ENCODE results near the gene MLXIPL. TPM values are rescaled to one million over a fixed set of nuclear protein-coding genes. Genes with fewer than 3 reads are reported as not detected.
"Not testable (repeated sequence)": the region's sequence is repeated elsewhere in the genome, so short reads cannot be mapped to it uniquely, and the experiment has no call there.

The MLXIPL gene
- total RNA-seq, 2 experiments from 2014 or later, result not detected

GRCh38 chr7:73621168-73622063, 2.9 kb downstream of the MLXIPL start:
- Mint-ChIP-seq H3K9me3 (no peaks in the 10 kb centered on the region), H3K4me1 (ENCODE audit: low read depth) (peaks cover 7% of the 10 kb centered on the region), H3K27me3 (peaks cover 34% of the 10 kb centered on the region), H3K27ac (no peak overlapping the region), H3K36me3 (ENCODE audit: low read depth) (no peaks in the 10 kb centered on the region), H3K4me3 (no peak overlapping the region)
- ChIA-PET CTCF (interaction anchor here (1.0 to 8.6 kb wide), 5 partner anchors 8 to 113 kb away, joined by 3 to 50 read pairs (median 7); no protein-coding TSS in a partner anchor), POLR2A (no interaction called here)
- intact Hi-C loops (cut with micrococcal nuclease), result no loop called here
- ATAC-seq, result no peak
- no peak for DNase-seq
- TF ChIP-seq CTCF (IDR thresholded peaks at IDR 0.05), result no peak

GRCh38 chr7:73619394-73619793, 4.9 kb downstream of the MLXIPL start:
- H3K9me3 Mint-ChIP-seq; H3K27ac Mint-ChIP-seq; H3K4me1 Mint-ChIP-seq (ENCODE audit: low read depth); POLR2A ChIA-PET; ATAC-seq; H3K4me3 Mint-ChIP-seq; H3K36me3 Mint-ChIP-seq (ENCODE audit: low read depth); intact Hi-C loops (cut with micrococcal nuclease); DNase-seq: not testable (repeated sequence)
- H3K27me3 Mint-ChIP-seq, result peaks cover 23% of the 10 kb centered on the region
- CTCF ChIA-PET, result interaction anchor here (8.6 kb wide), 1 partner anchor 12 kb away, joined by 50 read pairs; no protein-coding TSS in a partner anchor

- POLR2A ChIA-PET, result no interaction called here
- TF ChIP-seq CTCF (IDR thresholded peaks at IDR 0.05), result no peak
- intact Hi-C loops (cut with micrococcal nuclease), result no loop called here
- H3K36me3 Mint-ChIP-seq (ENCODE audit: low read depth), result no peaks in the 10 kb centered on the region
- H3K9me3 Mint-ChIP-seq, result no peaks in the 10 kb centered on the region
- peaks cover 4% of the 10 kb centered on the region for H3K4me1 Mint-ChIP-seq (ENCODE audit: low read depth)
- no peak for ATAC-seq
- H3K27me3 Mint-ChIP-seq, result peaks cover 23% of the 10 kb centered on the region
- H3K27ac Mint-ChIP-seq, result no peak overlapping the region
- DNase-seq, result no peak
- CTCF ChIA-PET, result interaction anchor here (0.9 to 8.6 kb wide), 2 partner anchors 11 to 13 kb away, joined by 3 to 50 read pairs; no protein-coding TSS in a partner anchor
- no peak overlapping the region for H3K4me3 Mint-ChIP-seq
Observed at GRCh38 chr7:73618538-73618937, 5.8 kb downstream of the MLXIPL start.

GRCh38 chr7:73617520-73617919, 6.8 kb downstream of the MLXIPL start:
- CTCF ChIA-PET, result interaction anchor here (0.9 to 8.6 kb wide), 3 partner anchors 10 to 106 kb away, joined by 3 to 50 read pairs (median 3); no protein-coding TSS in a partner anchor
- H3K27ac Mint-ChIP-seq; DNase-seq; intact Hi-C loops (cut with micrococcal nuclease); H3K4me1 Mint-ChIP-seq (ENCODE audit: low read depth); H3K4me3 Mint-ChIP-seq; ATAC-seq; H3K36me3 Mint-ChIP-seq (ENCODE audit: low read depth); H3K9me3 Mint-ChIP-seq; POLR2A ChIA-PET: not testable (repeated sequence)
- peaks cover 18% of the 10 kb centered on the region for H3K27me3 Mint-ChIP-seq

- Mint-ChIP-seq H3K27me3 (peaks cover 17% of the 10 kb centered on the region), H3K27ac (no peak overlapping the region), H3K4me3 (no peak overlapping the region), H3K9me3 (no peaks in the 10 kb centered on the region), H3K36me3 (ENCODE audit: low read depth) (no peaks in the 10 kb centered on the region), H3K4me1 (ENCODE audit: low read depth) (no peaks in the 10 kb centered on the region)
- intact Hi-C loops (cut with micrococcal nuclease), result no loop called here
- ATAC-seq (no peak), DNase-seq (no peak)
- ChIA-PET POLR2A (no interaction called here), CTCF (interaction anchor here (1.0 to 8.6 kb wide), 4 partner anchors 9 to 119 kb away, joined by 3 to 50 read pairs (median 5); no protein-coding TSS in a partner anchor)
- TF ChIP-seq CTCF (IDR thresholded peaks at IDR 0.05), result no peak
Observed at GRCh38 chr7:73615886-73616285, 8.4 kb downstream of the MLXIPL start.

- H3K27ac Mint-ChIP-seq, result not testable (repeated sequence)
Observed at GRCh38 chr7:73614937-73615336, 9.4 kb downstream of the MLXIPL start.

More at GRCh38 chr7:73614937-73615336, 9.4 kb downstream of the MLXIPL start:
- CTCF ChIA-PET, result interaction anchor here (1.1 to 8.6 kb wide), 2 partner anchors 8 to 120 kb away, joined by 6 to 50 read pairs; no protein-coding TSS in a partner anchor
- H3K4me1 Mint-ChIP-seq (ENCODE audit: low read depth); H3K9me3 Mint-ChIP-seq; POLR2A ChIA-PET; H3K4me3 Mint-ChIP-seq; ATAC-seq; DNase-seq; H3K36me3 Mint-ChIP-seq (ENCODE audit: low read depth); intact Hi-C loops (cut with micrococcal nuclease): not testable (repeated sequence)
- peaks cover 24% of the 10 kb centered on the region for H3K27me3 Mint-ChIP-seq

All from activated CD8-positive, alpha-beta T cell treated with anti-CD3 and anti-CD28 coated beads for 36 hours (primary cell).